ENCODE results near the gene LAMC1.

The LAMC1 gene

GRCh38 chr1:183023146-183023600 lies at the start of gene LAMC1:
Gene LAMC1 (plus strand): TSS chr1:183023420. CDS start chr1:183023717, 297 bp downstream.
- DNase-seq (ENCODE audit: low read depth, low spot score): no peak

GRCh38 chr1:182974506-182975191 lies 48.6 kb upstream of the LAMC1 start:
- no peak for DNase-seq (ENCODE audit: low read depth, low spot score)

- DNase-seq (ENCODE audit: low read depth, low spot score): no peak
Measured at GRCh38 chr1:182977480-182977879, 45.7 kb upstream of the LAMC1 start.

- DNase-seq (ENCODE audit: low read depth, low spot score): no peak
Measured at GRCh38 chr1:182978151-182978853, 44.9 kb upstream of the LAMC1 start.

- no peak for DNase-seq (ENCODE audit: low read depth, low spot score)
Measured at GRCh38 chr1:182984138-182984537, 39.1 kb upstream of the LAMC1 start.

GRCh38 chr1:182984621-182985020 lies 38.6 kb upstream of the LAMC1 start:
- DNase-seq (ENCODE audit: low read depth, low spot score): no peak

- DNase-seq (ENCODE audit: low read depth, low spot score): no peak
Measured at GRCh38 chr1:182985876-182986275, 37.3 kb upstream of the LAMC1 start.

GRCh38 chr1:182990413-182991144 lies 32.6 kb upstream of the LAMC1 start:
- no peak for DNase-seq (ENCODE audit: low read depth, low spot score)

GRCh38 chr1:182993746-182994145 lies 29.5 kb upstream of the LAMC1 start:
- no peak for DNase-seq (ENCODE audit: low read depth, low spot score)

GRCh38 chr1:182995894-182996293 lies 27.3 kb upstream of the LAMC1 start:
- DNase-seq (ENCODE audit: low read depth, low spot score): no peak

GRCh38 chr1:182996816-182997215 lies 26.4 kb upstream of the LAMC1 start:
- no peak for DNase-seq (ENCODE audit: low read depth, low spot score)

GRCh38 chr1:182998482-182998881 lies 24.7 kb upstream of the LAMC1 start:
- DNase-seq (ENCODE audit: low read depth, low spot score): no peak

- DNase-seq (ENCODE audit: low read depth, low spot score): no peak
Measured at GRCh38 chr1:183000167-183000962, 22.9 kb upstream of the LAMC1 start.

- no peak for DNase-seq (ENCODE audit: low read depth, low spot score)
Measured at GRCh38 chr1:183002267-183002666, 21.0 kb upstream of the LAMC1 start.

GRCh38 chr1:183002797-183003196 lies 20.4 kb upstream of the LAMC1 start:
- DNase-seq (ENCODE audit: low read depth, low spot score): no peak

GRCh38 chr1:183003203-183003602 lies 20.0 kb upstream of the LAMC1 start:
- DNase-seq (ENCODE audit: low read depth, low spot score): no peak

GRCh38 chr1:183004141-183004540 lies 19.1 kb upstream of the LAMC1 start:
- DNase-seq (ENCODE audit: low read depth, low spot score): no peak

GRCh38 chr1:183011859-183012258 lies 11.4 kb upstream of the LAMC1 start:
- DNase-seq (ENCODE audit: low read depth, low spot score): no peak

- no peak for DNase-seq (ENCODE audit: low read depth, low spot score)
Measured at GRCh38 chr1:183012301-183012994, 10.8 kb upstream of the LAMC1 start.

GRCh38 chr1:183019139-183019740 lies 4.0 kb upstream of the LAMC1 start:
- DNase-seq (ENCODE audit: low read depth, low spot score): no peak

- DNase-seq (ENCODE audit: low read depth, low spot score): no peak
Measured at GRCh38 chr1:183019860-183020259, 3.4 kb upstream of the LAMC1 start.
